GM21786 (cell line): ENCODE measurements around the gene POLR1E.

Experiments
- ATAC-seq: cut with Tn5 transposase; IDR thresholded peaks from one replicate; pipeline ENCODE4 v1.9.1; 2021; ENCODE audit not compliant: unreplicated experiment

POLR1E gene, protein sequence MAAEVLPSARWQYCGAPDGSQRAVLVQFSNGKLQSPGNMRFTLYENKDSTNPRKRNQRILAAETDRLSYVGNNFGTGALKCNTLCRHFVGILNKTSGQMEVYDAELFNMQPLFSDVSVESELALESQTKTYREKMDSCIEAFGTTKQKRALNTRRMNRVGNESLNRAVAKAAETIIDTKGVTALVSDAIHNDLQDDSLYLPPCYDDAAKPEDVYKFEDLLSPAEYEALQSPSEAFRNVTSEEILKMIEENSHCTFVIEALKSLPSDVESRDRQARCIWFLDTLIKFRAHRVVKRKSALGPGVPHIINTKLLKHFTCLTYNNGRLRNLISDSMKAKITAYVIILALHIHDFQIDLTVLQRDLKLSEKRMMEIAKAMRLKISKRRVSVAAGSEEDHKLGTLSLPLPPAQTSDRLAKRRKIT

DNA sequence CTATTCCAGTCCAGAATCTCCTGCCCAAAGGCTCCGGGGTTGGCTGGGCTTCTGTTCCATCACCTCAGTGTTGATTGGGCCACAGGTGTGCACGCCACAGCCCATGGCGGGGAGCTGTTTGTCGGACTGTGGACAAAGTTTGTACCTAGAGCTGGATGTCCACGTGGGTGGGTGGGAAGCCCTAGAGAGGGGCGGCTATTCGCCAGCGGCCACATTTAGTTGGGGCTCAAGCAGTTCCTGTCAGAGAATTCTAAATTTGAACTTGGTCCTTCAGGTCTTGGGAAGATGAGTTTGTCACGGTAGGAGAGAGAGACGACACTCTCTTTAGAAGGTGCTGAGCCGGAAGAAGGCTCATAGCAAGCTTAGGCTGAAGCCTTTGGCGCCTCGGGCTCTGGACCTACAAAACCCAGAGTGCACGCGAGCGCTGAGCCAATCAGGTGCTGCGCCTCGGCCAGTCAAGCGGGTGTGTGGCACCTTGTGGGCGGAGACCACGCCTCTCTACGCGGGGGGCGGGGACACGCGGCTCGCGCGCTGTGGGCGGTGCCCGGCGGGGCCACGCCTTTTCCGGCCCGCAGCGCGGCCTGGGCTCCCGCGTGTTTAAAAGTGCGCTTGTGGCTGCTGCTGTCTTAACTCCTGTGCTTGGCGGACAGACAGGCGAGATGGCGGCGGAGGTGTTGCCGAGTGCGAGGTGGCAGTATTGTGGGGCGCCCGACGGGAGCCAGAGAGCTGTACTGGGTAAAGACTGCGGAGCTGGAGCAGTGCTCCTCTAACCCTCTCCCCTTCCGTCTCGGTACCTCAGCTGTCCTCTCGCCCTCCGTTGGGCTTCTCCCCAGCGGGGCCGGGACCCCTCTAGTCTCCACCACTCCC, at the start of gene POLR1E:
Gene POLR1E, plus strand, starts transcription at position 560 of the 867 bp plus-strand sequence. Its CDS starts 100 bp downstream, at position 660.
- peak; percentile 95 for ATAC-seq

- no peak for ATAC-seq
Measured at GRCh38 chr9:37436540-37436939, 49.2 kb upstream of the POLR1E start.

GRCh38 chr9:37437010-37437409, 48.7 kb upstream of the POLR1E start:
- no peak for ATAC-seq

GRCh38 chr9:37437621-37438020, 48.1 kb upstream of the POLR1E start:
- ATAC-seq = no peak

GRCh38 chr9:37438359-37438758, 47.4 kb upstream of the POLR1E start:
- no peak for ATAC-seq

DNA sequence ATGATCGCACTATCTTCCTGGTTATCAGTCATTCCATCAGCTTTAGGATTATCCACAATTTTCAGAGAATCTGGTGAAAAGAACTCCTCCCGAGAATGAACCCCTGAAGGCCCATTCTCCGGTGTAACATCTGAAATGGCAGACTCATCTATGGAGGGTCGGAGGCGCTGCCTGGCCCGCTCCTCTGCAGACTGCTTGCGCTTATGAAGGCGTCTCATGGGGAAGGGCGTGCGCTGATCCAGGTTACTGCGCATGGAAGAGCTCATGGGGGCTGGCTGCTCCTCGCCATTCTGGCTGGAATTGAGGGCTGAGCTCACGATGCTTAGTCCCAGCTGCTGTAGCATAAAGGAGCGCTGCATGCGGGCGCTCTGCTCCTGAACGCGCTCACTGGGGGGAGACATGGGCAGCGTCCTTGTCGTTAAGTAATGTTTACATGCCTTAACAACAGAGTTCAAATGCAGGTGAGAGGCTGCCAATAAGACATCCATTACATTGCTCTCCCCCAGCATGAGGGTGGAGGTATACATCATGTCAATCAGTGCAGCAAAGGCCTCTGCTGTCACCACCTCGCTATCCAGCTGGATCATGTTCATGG, 43.9 kb upstream of the POLR1E start:
- no peak for ATAC-seq

GRCh38 chr9:37442556-37442955, 43.2 kb upstream of the POLR1E start:
- no peak for ATAC-seq

GRCh38 chr9:37443566-37443965, 42.2 kb upstream of the POLR1E start:
- ATAC-seq = no peak

- no peak for ATAC-seq
Measured at GRCh38 chr9:37444890-37445289, 40.9 kb upstream of the POLR1E start.

DNA sequence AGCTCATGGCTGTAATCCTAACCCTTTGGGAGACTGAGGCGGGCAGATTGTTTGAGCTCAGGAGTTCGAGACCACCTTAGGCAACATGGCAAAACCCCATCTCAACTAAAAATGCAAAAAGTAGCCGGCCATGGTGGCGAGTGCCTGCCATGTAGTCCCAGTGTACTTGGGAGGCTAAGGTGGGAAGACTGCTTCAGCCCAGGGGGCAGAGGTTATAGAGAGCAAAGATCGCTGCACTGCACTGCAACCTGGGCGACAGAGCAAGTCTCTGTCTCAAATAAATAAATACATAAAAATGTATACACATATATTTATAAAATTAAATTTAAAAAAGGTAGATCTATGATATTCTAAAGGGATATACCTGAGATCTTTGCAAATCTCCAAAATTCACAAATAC, 39.9 kb upstream of the POLR1E start:
- no peak for ATAC-seq

GRCh38 chr9:37446401-37446800, 39.3 kb upstream of the POLR1E start:
- no peak for ATAC-seq

DNA sequence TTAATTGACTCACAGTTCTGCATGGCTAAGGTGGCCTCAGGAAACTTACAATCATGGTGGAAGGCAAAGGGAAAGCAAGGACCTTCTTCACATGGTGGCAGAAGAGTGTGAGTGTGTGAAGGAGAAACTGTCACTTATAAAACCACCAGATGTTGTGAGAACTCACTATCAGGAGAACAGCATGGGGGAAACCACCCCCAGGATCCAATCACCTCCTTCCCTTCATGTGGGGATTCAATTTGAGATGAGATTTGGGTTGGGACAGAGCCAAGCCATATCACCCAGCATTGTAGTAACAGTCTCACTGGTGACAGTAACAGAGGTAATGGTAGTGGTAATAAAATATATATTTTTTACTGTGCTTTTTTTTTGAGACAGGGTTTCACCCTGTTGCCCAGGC, 38.6 kb upstream of the POLR1E start:
- ATAC-seq = no peak

GRCh38 chr9:37449862-37450632, 35.7 kb upstream of the POLR1E start:
- ATAC-seq = no peak

GRCh38 chr9:37451628-37452027, 34.1 kb upstream of the POLR1E start:
- no peak for ATAC-seq

- no peak for ATAC-seq
Measured at GRCh38 chr9:37452611-37453010, 33.1 kb upstream of the POLR1E start.

DNA sequence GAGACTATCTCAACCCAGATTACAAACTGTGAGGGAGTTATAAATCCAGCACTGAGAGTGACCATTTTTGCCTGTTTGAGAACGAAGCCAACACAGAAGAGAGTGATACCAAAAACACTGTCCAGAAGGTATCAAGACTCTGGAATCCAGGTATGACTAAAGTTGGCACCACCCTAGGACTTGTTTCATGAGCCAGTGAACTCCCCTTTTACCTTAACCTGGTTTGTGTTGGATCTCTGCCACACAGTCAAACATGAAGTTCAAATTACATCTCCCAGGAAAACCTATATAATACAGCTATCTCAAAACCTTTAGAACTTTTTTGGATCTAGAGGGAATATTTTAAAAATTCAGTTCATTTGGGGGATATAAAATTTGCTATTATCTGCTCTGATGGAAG, 31.9 kb upstream of the POLR1E start:
- no peak for ATAC-seq

DNA sequence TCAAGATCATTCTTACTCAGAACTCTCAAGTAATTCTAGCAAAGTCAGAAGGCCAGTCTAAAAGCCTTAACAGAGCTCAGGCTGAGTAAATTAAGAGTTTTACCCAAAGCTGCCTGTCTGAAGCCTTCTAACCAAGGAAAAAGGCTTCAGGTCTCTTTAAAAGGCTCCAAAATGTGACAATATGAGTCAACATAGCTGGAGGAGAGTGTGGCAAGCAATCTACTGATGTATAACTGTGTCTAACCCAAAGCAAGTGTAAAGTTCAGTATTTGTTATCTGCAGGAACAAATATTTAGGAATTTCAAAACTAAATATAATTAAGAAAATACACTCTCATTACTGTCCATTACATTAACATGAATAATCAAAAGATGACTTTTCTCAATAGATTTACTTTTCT, 31.5 kb upstream of the POLR1E start:
- ATAC-seq = no peak

DNA sequence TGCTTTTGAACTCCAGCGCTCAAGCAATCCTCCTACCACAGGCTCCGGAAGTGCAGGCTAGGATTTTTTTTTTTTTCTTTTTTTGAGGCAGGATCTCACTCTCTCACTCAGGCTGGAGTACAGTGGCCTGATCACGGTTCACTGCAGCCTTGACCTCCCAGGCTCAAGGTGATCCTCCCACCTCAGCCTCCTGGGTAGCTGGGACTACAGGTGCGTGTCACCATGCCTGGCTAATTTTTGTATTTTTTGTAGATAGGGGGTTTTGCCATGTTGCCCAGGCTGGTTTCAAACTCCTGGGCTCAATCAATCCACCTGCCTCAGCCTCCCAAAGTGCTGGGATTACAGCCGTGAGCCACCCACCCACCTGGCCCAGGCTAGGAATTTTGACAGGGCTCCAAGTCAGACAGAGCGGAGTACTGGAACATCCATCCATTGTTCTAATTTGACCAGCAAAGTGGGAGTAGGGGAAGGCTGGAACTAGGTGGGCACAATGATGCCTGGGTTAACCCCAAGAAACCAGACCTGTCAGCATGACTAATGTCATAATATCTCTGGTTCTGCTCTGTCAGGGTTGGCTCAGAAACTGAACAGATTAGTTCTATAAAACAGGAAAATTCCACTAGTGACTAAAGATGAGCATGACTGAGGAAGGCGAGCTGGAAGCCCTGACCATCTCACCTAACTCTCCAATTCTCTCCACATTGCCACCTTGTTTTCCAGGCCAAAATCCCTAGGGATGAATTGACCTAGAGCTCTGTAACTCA, 29.7 kb upstream of the POLR1E start:
- ATAC-seq = no peak

DNA sequence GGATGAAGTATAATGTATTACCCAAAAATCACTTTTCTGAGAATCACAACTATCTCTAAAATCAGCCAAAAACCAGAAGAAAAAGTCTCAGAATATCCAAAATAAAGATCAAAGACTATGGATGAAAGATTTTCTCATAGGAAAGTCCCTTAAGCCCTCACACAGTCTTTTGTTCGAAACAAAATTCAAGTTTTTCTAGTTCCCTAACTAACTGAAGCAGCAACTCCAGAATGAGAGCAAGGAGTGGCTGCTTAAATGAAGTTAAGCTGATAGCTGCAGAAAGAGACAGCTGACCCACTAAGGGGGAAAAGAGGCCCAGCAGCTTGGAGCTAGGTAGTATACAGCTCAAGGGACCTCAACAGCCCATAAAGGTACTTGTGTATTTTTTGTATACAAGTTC, 28.9 kb upstream of the POLR1E start:
- no peak for ATAC-seq

DNA sequence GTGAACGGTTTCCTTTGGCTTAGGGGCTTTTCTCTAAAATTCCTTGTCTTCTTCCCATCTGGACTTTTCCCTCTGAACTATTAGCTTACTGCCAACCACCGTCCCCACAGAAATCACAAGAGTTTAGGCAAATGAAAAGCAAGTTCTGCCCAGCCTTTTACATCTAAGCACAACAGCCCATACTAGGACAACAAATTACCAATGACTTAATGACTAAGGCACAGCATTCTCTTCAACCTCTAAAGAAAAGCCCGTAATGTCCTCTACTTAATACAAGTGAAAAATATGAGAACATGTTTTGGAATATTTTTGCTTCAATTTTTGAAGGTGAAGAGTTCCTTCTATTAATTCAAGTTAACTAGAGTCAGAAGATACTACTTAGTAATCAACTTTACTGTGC, 21.7 kb upstream of the POLR1E start:
- no peak for ATAC-seq
